ENCODE measurements around the gene ASTL. TPM values are rescaled to one million over a fixed set of nuclear protein-coding genes. Genes with fewer than 3 reads are reported as not detected.

The ASTL gene
- total and polyA plus RNA-seq, 2 of the 13 experiments (the other 11 are each of a cell fraction or from before 2014, with no cell fraction given) = not detected

DNA sequence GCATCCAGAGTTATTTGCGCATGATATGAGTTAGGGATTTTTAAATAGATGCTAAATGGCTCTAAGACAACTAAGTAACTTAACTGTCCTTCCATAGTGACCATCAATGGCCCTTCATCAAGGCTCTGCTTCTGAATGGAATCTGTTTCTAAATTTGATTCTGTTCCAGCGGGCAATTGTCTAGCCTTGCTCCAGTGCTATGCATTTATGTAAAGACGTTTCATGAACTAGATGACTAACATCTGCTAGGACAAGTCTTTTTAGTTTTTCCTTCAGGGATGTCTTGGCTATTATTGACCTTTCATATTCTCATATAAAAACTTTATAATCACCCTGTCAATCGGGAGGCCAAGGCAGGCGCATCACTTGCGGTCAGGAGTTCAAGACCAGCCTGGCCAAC is 9.8 kb downstream of the ASTL start:
- Histone ChIP-seq H3K4me3 (replicated peaks in 1 of 3; ENCODE audit: insufficient read depth in 1 of 3, low read depth in 2 of 3, low read length in 3 of 3) (no peak overlapping the region), H4K20me1 (ENCODE audit: insufficient read depth, low read length) (no peaks in the 10 kb centered on the region), H3K4me2 (ENCODE audit: low read depth, low read length) (no peak overlapping the region), H3K79me2 (ENCODE audit: insufficient read depth, low read length) (no peaks in the 10 kb centered on the region), H3K27ac (ENCODE audit: extremely low read length, insufficient read depth, low read length) (no peak overlapping the region), H3K9ac (ENCODE audit: insufficient read depth, low read depth, low read length) (no peak overlapping the region), H3K36me3 (replicated peaks in 1 of 2; ENCODE audit: control insufficient read depth in 1 of 2, insufficient read depth in 2 of 2, low read length in 2 of 2) (no peaks in the 10 kb centered on the region), H3K9me3 (ENCODE audit: low read length) (no peaks in the 10 kb centered on the region), H3K27me3 (ENCODE audit: control insufficient read depth in 1 of 2, insufficient read depth in 2 of 2, low read length in 2 of 2) (peaks cover 8 to 58% of the 10 kb centered on the region in 2 experiments; a peak in 3 of 5 replicates), H3K4me1 (ENCODE audit: insufficient read depth, low read length) (no peaks in the 10 kb centered on the region; the same call in 1 of the 2 replicates), H2AFZ (ENCODE audit: low read length) (no peak overlapping the region)
- intact Hi-C loops (cut with micrococcal nuclease; ENCODE audit: unreplicated experiment) (no loop called here), in situ Hi-C loops (cut with HindIII; ENCODE audit: extremely low pct_ligation_motif_present, low pct_unique_long_range_greater_than_20kb) (loop anchor here (25.0 kb wide), 1 partner anchor 384 kb away; the partner anchor contains the start of gene NEURL3)
- TF ChIP-seq ZNF451 (CRISPR knock-in tag; IDR thresholded peaks at IDR 0.05) = no peak
- no peak for TF ChIP-seq TP53 (CRISPR knock-in tag; conservative IDR thresholded peaks at IDR 0.05)
- TF ChIP-seq KAT8 (CRISPR knock-in tag; IDR thresholded peaks at IDR 0.05) = no peak
- no peak for TF ChIP-seq ZBTB39 (CRISPR knock-in tag; IDR thresholded peaks at IDR 0.05)
- TF ChIP-seq REXO4 (CRISPR knock-in tag; IDR thresholded peaks at IDR 0.05; ENCODE audit: borderline replicate concordance) = no peak
- no peak for TF ChIP-seq SRSF1 (optimal IDR thresholded peaks at IDR 0.05; ENCODE audit: low read depth, low read length)
- TF ChIP-seq POGZ (CRISPR knock-in tag; IDR thresholded peaks at IDR 0.05) = no peak
- no peak for TF ChIP-seq ZNF263 (CRISPR knock-in tag; IDR thresholded peaks at IDR 0.05)
- BruUV-seq (replicated peaks) = no TSS peak
- ChIA-PET CTCF (ENCODE audit: low intra/inter-chr PET ratio, low total read pairs) (no interaction called here), POLR2A (no interaction called here)
- no peak for DNase-seq (ENCODE audit: low spot score)
- ATAC-seq = no peak
- FAIRE-seq = no peak
- 51% methylated on average over 6 of the region's 6 CpGs for WGBS (ENCODE audit: low lambda C conversion rate)
